H9 (cell line): ENCODE data around the gene KIAA0753. TPM values are rescaled to one million over a fixed set of nuclear protein-coding genes. Genes with fewer than 3 reads are reported as not detected.

Source experiments
- DNase-seq: peaks from one replicate; pipeline ENCODE4 v3.0.0-alpha.2; 2017
- H2AFZ ChIP-seq: one replicate; pipeline ENCODE4 v1.6.1; 2013; ENCODE audit warnings: mild to moderate bottlenecking, low read length, control low read depth, moderate library complexity
- H2AK5ac ChIP-seq: 2 replicates; pipeline ENCODE4 v1.6.1; 2013; ENCODE audit warnings: low read length, control low read depth, mixed read lengths; ENCODE audit not compliant: insufficient read length
- H2BK120ac ChIP-seq: one replicate; pipeline ENCODE4 v1.6.1; 2013; ENCODE audit warnings: low read depth, mild to moderate bottlenecking, low read length, control low read depth, inconsistent platforms; ENCODE audit not compliant: poor library complexity, severe bottlenecking
- H2BK12ac ChIP-seq: 2 replicates; pipeline ENCODE4 v1.6.1; 2013; ENCODE audit warnings: low read length, control low read depth, mixed read lengths, low read depth; ENCODE audit not compliant: insufficient read length
- H2BK15ac ChIP-seq: 2 replicates; pipeline ENCODE4 v1.6.1; 2013; ENCODE audit warnings: low read depth, low read length, control low read depth
- H2BK20ac ChIP-seq: one replicate; pipeline ENCODE4 v1.6.1; 2013; ENCODE audit warnings: low read depth, mild to moderate bottlenecking, low read length, control low read depth, inconsistent platforms; ENCODE audit not compliant: poor library complexity, severe bottlenecking
- H2BK5ac ChIP-seq: 2 replicates; pipeline ENCODE4 v1.6.1; 2013; ENCODE audit warnings: low read length, control low read depth, mixed read lengths; ENCODE audit not compliant: insufficient read length
- H3K14ac ChIP-seq: 2 replicates; pipeline ENCODE4 v1.6.1; 2013; ENCODE audit warnings: low read length, control low read depth; ENCODE audit not compliant: insufficient read depth
- H3K18ac ChIP-seq: 2 replicates; pipeline ENCODE4 v1.6.1; 2013; ENCODE audit warnings: low read depth, mild to moderate bottlenecking, mixed read lengths, low read length, control low read depth; ENCODE audit not compliant: insufficient read length
- H3K23ac ChIP-seq: 2 replicates; pipeline ENCODE4 v1.6.1; 2013; ENCODE audit warnings: low read length, control low read depth, mixed read lengths, low read depth; ENCODE audit not compliant: insufficient read length
- H3K23me2 ChIP-seq: 2 replicates; pipeline ENCODE4 v1.6.1; 2013; ENCODE audit warnings: low read depth, mild to moderate bottlenecking, mixed read lengths, low read length, control low read depth; ENCODE audit not compliant: insufficient read length, poor library complexity, severe bottlenecking
- H3K27ac ChIP-seq: 2 replicates; pipeline ENCODE4 v1.5.1; 2013; ENCODE audit warnings: low read length, control low read depth, mixed read lengths, low read depth; ENCODE audit not compliant: insufficient read length
- H3K27me3 ChIP-seq: 2 replicates; pipeline ENCODE4 v1.6.1; 2013; ENCODE audit warnings: low read length, control low read depth, inconsistent platforms; ENCODE audit not compliant: insufficient read depth
- H3K4ac ChIP-seq: 2 replicates; pipeline ENCODE4 v1.6.1; 2013; ENCODE audit warnings: low read depth, mild to moderate bottlenecking, control low read depth, inconsistent platforms, low read length, moderate library complexity
- H3K4me1 ChIP-seq: 2 replicates; pipeline ENCODE4 v1.6.1; 2013; ENCODE audit warnings: low read length, control low read depth, inconsistent platforms; ENCODE audit not compliant: insufficient read depth
- H3K4me2 ChIP-seq: 2 replicates; pipeline ENCODE4 v1.6.1; 2013; ENCODE audit warnings: low read length, control low read depth, mixed read lengths; ENCODE audit not compliant: insufficient read length, insufficient read depth
- H3K56ac ChIP-seq: 2 replicates; pipeline ENCODE4 v1.6.1; 2013; ENCODE audit warnings: low read depth, mild to moderate bottlenecking, mixed read lengths, low read length, control low read depth; ENCODE audit not compliant: insufficient read length
- H3K79me1 ChIP-seq: 2 replicates; pipeline ENCODE4 v1.6.1; 2013; ENCODE audit warnings: low read depth, mild to moderate bottlenecking, moderate library complexity, low read length, control low read depth, inconsistent platforms; ENCODE audit not compliant: insufficient read depth, poor library complexity, severe bottlenecking
- H3K79me2 ChIP-seq: 2 replicates; pipeline ENCODE4 v1.6.1; 2013; ENCODE audit warnings: low read length, control low read depth, inconsistent platforms; ENCODE audit not compliant: insufficient read depth
- H3K9ac ChIP-seq: 2 replicates; pipeline ENCODE4 v1.6.1; 2013; ENCODE audit warnings: low read length, control low read depth, mixed read lengths; ENCODE audit not compliant: insufficient read length; ENCODE audit errors: extremely low read depth
- H3K9me3 ChIP-seq: one replicate; pipeline ENCODE4 v1.6.1; 2013; ENCODE audit warnings: low read depth, low read length, inconsistent platforms; ENCODE audit not compliant: control insufficient read depth
- H3T11ph ChIP-seq: one replicate; pipeline ENCODE4 v1.6.1; 2013; ENCODE audit warnings: mild to moderate bottlenecking, low read length, control low read depth, inconsistent platforms
- H4K20me1 ChIP-seq: one replicate; pipeline ENCODE4 v1.6.1; 2013; ENCODE audit not compliant: control insufficient read depth, insufficient read length, insufficient read depth
- H4K5ac ChIP-seq: 2 replicates; pipeline ENCODE4 v1.6.1; 2013; ENCODE audit warnings: low read depth, mild to moderate bottlenecking, mixed read lengths, low read length, control low read depth; ENCODE audit not compliant: insufficient read length
- H4K8ac ChIP-seq: replicated peaks from 2 replicates; pipeline ENCODE4 v1.6.1; 2013; ENCODE audit warnings: low read length, control low read depth, mixed read lengths, low read depth; ENCODE audit not compliant: insufficient read length
- H4K91ac ChIP-seq: 2 replicates; pipeline ENCODE4 v1.6.1; 2013; ENCODE audit warnings: low read depth, mild to moderate bottlenecking, moderate library complexity, mixed read lengths, low read length, control low read depth; ENCODE audit not compliant: insufficient read length
- H3K27ac Mint-ChIP-seq, 3 experiments: 2 replicates in 2 of 3; 3 replicates in 1 of 3; pipeline ENCODE4 v1.8.0; 2020 to 2021; ENCODE audit warnings: mixed read lengths in 3 of 3, mild to moderate bottlenecking in 1 of 3, moderate library complexity in 1 of 3
- H3K27me3 Mint-ChIP-seq: 2 replicates; pipeline ENCODE4 v1.8.0; 2021; ENCODE audit warnings: low read depth, mild to moderate bottlenecking, moderate library complexity, mixed read lengths
- H3K36me3 Mint-ChIP-seq, 3 experiments: 2 replicates in 2 of 3; 3 replicates in 1 of 3; pipeline ENCODE4 v1.8.0; 2020 to 2021; ENCODE audit warnings: low read depth in 3 of 3, mixed read lengths in 3 of 3; ENCODE audit not compliant: insufficient read depth in 1 of 3
- H3K4me1 Mint-ChIP-seq, 2 experiments: 2 replicates each; pipeline ENCODE4 v1.8.0; 2020; ENCODE audit warnings: mixed read lengths in 2 of 2
- H3K4me3 Mint-ChIP-seq, 2 experiments: 2 replicates in 1 of 2; 3 replicates in 1 of 2; pipeline ENCODE4 v1.8.0; 2020 to 2021; ENCODE audit warnings: mild to moderate bottlenecking in 2 of 2, mixed read lengths in 2 of 2, moderate library complexity in 1 of 2
- H3K9me3 Mint-ChIP-seq, 2 experiments: 2 replicates in 1 of 2; 3 replicates in 1 of 2; pipeline ENCODE4 v1.8.0; 2020; ENCODE audit warnings: mild to moderate bottlenecking in 2 of 2, mixed read lengths in 2 of 2, moderate library complexity in 1 of 2
- WGBS: extraction: QIAGEN DNeasy Blood & Tissue Kit; methylation state at CpG from one replicate; pipeline ENCODE4 v1.1.7; 2013; ENCODE audit warnings: missing lambda C conversion rate, low lambda C conversion rate, mixed read lengths; ENCODE audit not compliant: insufficient read length; ENCODE audit errors: extremely low coverage; 5-methylcytosine and 5-hydroxymethylcytosine counted together
- total RNA-seq: library from RNA; stranded (reverse); gene quantifications from 2 replicates; pipeline ENCODE4 v1.2.1, GENCODE V29; 2021
- TF ChIP-seq, protein P1 (sequence below): fragments of 200-600 bp; sonication (generic); conservative IDR thresholded peaks from 3 replicates; pipeline ENCODE4 v1.8.0; 2021; ENCODE audit warnings: antibody characterized with exemption, mild to moderate bottlenecking

Gene KIAA0753
- total RNA-seq, 1 experiment from 2014 or later, result 37.2 TPM

- no peak overlapping the region for H4K5ac ChIP-seq
- no peak overlapping the region for H3K4me2 ChIP-seq
- no peak overlapping the region for H2BK120ac ChIP-seq
- no peaks in the 10 kb centered on the region for H3K27me3 ChIP-seq
- no peaks in the 10 kb centered on the region for H3K79me2 ChIP-seq
- no peak overlapping the region for H2BK5ac ChIP-seq
- no peak overlapping the region for H2AK5ac ChIP-seq
- no peak overlapping the region for H2BK12ac ChIP-seq
- DNase-seq, result no peak
- H3T11ph ChIP-seq, result no peak overlapping the region
- H2AFZ ChIP-seq, result no peak overlapping the region
- no peaks in the 10 kb centered on the region for H3K9me3 ChIP-seq
- H4K8ac ChIP-seq, result no peak overlapping the region
- peaks cover 10 to 38% (median 22%) of the 10 kb centered on the region in 3 experiments; a peak in 6 of 7 replicates for H3K36me3 Mint-ChIP-seq
- no peak overlapping the region for H3K56ac ChIP-seq
- H3K23ac ChIP-seq, result no peak overlapping the region
- H3K9ac ChIP-seq, result no peak overlapping the region
- peaks cover 19 to 37% of the 10 kb centered on the region in 2 experiments for H3K4me1 Mint-ChIP-seq
- TF ChIP-seq, protein P1, sequence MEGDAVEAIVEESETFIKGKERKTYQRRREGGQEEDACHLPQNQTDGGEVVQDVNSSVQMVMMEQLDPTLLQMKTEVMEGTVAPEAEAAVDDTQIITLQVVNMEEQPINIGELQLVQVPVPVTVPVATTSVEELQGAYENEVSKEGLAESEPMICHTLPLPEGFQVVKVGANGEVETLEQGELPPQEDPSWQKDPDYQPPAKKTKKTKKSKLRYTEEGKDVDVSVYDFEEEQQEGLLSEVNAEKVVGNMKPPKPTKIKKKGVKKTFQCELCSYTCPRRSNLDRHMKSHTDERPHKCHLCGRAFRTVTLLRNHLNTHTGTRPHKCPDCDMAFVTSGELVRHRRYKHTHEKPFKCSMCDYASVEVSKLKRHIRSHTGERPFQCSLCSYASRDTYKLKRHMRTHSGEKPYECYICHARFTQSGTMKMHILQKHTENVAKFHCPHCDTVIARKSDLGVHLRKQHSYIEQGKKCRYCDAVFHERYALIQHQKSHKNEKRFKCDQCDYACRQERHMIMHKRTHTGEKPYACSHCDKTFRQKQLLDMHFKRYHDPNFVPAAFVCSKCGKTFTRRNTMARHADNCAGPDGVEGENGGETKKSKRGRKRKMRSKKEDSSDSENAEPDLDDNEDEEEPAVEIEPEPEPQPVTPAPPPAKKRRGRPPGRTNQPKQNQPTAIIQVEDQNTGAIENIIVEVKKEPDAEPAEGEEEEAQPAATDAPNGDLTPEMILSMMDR, result no peak
- peaks cover 4% of the 10 kb centered on the region for H3K23me2 ChIP-seq
- H3K9me3 Mint-ChIP-seq, result no peaks in the 10 kb centered on the region
- peak overlapping the region; percentile 52 to 79 (median 70); a peak in 6 of 7 replicates for H3K27ac Mint-ChIP-seq
- no peaks in the 10 kb centered on the region for H3K79me1 ChIP-seq
- no peak overlapping the region for H2BK20ac ChIP-seq
- no peak overlapping the region for H2BK15ac ChIP-seq
- WGBS, result no CpG with 5 or more reads among the region's 5 CpGs
- H3K27me3 Mint-ChIP-seq, result no peaks in the 10 kb centered on the region
- H3K4ac ChIP-seq, result no peak overlapping the region
- no peak overlapping the region for H4K91ac ChIP-seq
- H4K20me1 ChIP-seq, result no peaks in the 10 kb centered on the region
- peaks cover 6% of the 10 kb centered on the region; the same call in 1 of the 2 replicates for H3K4me1 ChIP-seq
- H3K4me3 Mint-ChIP-seq, result no peak overlapping the region
- no peak overlapping the region for H3K18ac ChIP-seq
- no peak overlapping the region for H3K27ac ChIP-seq
- 0 out of 2 replicates have a peak overlapping the region, but pooled peaks have one; percentile 65 for H3K14ac ChIP-seq
Measured at GRCh38 chr17:6575596-6575988, 64.9 kb downstream of the KIAA0753 start.
